Liver (tissue), 3 donors: ENCODE data around the gene TTC39A.

Experiments
- CTCF ChIP-seq: fragments of 150-350 bp; IDR thresholded peaks from 2 replicates; pipeline ENCODE4 v1.5.1; 2017; ENCODE audit warnings: improper control_type of control experiment, low read depth, low read length; ENCODE audit not compliant: missing input control
- GABPA ChIP-seq, 2 donors: IDR thresholded peaks in 1 of 2; conservative IDR thresholded peaks in 1 of 2; 2 replicates each; pipeline ENCODE4 v1.6.1; 2016; ENCODE audit warnings: antibody characterized with exemption in 2 of 2, mild to moderate bottlenecking in 1 of 2, moderate library complexity in 1 of 2
- HNF4A ChIP-seq, 2 donors: conservative IDR thresholded peaks; 2 replicates each; pipeline ENCODE4 v1.6.1; 2016; ENCODE audit warnings: antibody characterized with exemption in 2 of 2, mild to moderate bottlenecking in 2 of 2
- JUND ChIP-seq, 2 donors: IDR thresholded peaks; 2 replicates each; pipeline ENCODE4 v1.6.1; 2016; ENCODE audit warnings: antibody characterized with exemption in 2 of 2
- MAX ChIP-seq: IDR thresholded peaks from 2 replicates; pipeline ENCODE4 v1.6.1; 2016; ENCODE audit warnings: antibody characterized with exemption
- NR2F2 ChIP-seq: IDR thresholded peaks from 2 replicates; pipeline ENCODE4 v1.6.1; 2016; ENCODE audit warnings: antibody characterized with exemption
- RAD21 ChIP-seq, 2 donors: IDR thresholded peaks; 2 replicates each; pipeline ENCODE4 v1.6.1; 2016; ENCODE audit warnings: antibody characterized with exemption in 2 of 2, mild to moderate bottlenecking in 2 of 2
- RXRA ChIP-seq, 2 donors: IDR thresholded peaks; 2 replicates each; pipeline ENCODE4 v1.6.1; 2017 to 2018; ENCODE audit warnings: antibody characterized with exemption in 2 of 2, mild to moderate bottlenecking in 1 of 2
- ZBTB33 ChIP-seq: IDR thresholded peaks from 2 replicates; pipeline ENCODE4 v1.6.1; 2016; ENCODE audit warnings: antibody characterized with exemption
- TF ChIP-seq, protein P1 (sequence below): IDR thresholded peaks from 2 replicates; pipeline ENCODE4 v1.6.1; 2016; ENCODE audit warnings: antibody characterized with exemption, mild to moderate bottlenecking
- donor health status: healthy.
- donor health status: healthy.

GRCh38 chr1:51252366-51252765, 78.0 kb downstream of the TTC39A start:
- TF ChIP-seq CTCF (no peak), NR2F2 (no peak), ZBTB33 (no peak), HNF4A (conservative IDR thresholded peaks at IDR 0.05) (no peak), JUND (IDR thresholded peaks at IDR 0.05) (no peak), RXRA (IDR thresholded peaks at IDR 0.05) (no peak), RAD21 (IDR thresholded peaks at IDR 0.05) (no peak), MAX (no peak), GABPA (IDR thresholded peaks at IDR 0.05 in 1 of 2, conservative IDR thresholded peaks at IDR 0.05 in 1 of 2) (no peak)
- TF ChIP-seq, protein P1, sequence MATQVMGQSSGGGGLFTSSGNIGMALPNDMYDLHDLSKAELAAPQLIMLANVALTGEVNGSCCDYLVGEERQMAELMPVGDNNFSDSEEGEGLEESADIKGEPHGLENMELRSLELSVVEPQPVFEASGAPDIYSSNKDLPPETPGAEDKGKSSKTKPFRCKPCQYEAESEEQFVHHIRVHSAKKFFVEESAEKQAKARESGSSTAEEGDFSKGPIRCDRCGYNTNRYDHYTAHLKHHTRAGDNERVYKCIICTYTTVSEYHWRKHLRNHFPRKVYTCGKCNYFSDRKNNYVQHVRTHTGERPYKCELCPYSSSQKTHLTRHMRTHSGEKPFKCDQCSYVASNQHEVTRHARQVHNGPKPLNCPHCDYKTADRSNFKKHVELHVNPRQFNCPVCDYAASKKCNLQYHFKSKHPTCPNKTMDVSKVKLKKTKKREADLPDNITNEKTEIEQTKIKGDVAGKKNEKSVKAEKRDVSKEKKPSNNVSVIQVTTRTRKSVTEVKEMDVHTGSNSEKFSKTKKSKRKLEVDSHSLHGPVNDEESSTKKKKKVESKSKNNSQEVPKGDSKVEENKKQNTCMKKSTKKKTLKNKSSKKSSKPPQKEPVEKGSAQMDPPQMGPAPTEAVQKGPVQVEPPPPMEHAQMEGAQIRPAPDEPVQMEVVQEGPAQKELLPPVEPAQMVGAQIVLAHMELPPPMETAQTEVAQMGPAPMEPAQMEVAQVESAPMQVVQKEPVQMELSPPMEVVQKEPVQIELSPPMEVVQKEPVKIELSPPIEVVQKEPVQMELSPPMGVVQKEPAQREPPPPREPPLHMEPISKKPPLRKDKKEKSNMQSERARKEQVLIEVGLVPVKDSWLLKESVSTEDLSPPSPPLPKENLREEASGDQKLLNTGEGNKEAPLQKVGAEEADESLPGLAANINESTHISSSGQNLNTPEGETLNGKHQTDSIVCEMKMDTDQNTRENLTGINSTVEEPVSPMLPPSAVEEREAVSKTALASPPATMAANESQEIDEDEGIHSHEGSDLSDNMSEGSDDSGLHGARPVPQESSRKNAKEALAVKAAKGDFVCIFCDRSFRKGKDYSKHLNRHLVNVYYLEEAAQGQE, result no peak
